RWPE1 (cell line): Measurements from ENCODE around the gene DOCK1.

Source experiments
- CTCF ChIA-PET: fragments of 350-600 bp; sonication (Branson Sonifier 250); formaldehyde crosslinking; extraction: SDS; loops from one replicate; lab custom pipeline; 2021; lab: Yijun Ruan, JAX
- POLR2A ChIA-PET: fragments of 400-600 bp; formaldehyde crosslinking; extraction: SDS; loops from one replicate; lab custom pipeline; 2020; ENCODE audit warnings: antibody characterized with exemption; ENCODE audit not compliant: low non-redundant PET; lab: Yijun Ruan, JAX
- DNase-seq: peaks from one replicate; pipeline ENCODE4 v3.0.0; 2012; ENCODE audit warnings: low spot score
- H3K27ac ChIP-seq: fragments of 450-650 bp; 2 replicates; pipeline ENCODE4 v1.5.1; 2017
- CTCF ChIP-seq: fragments of 450-650 bp; conservative IDR thresholded peaks from 2 replicates; pipeline ENCODE4 v1.5.1; 2017; ENCODE audit warnings: low read depth, mild to moderate bottlenecking

The DOCK1 gene

DNA sequence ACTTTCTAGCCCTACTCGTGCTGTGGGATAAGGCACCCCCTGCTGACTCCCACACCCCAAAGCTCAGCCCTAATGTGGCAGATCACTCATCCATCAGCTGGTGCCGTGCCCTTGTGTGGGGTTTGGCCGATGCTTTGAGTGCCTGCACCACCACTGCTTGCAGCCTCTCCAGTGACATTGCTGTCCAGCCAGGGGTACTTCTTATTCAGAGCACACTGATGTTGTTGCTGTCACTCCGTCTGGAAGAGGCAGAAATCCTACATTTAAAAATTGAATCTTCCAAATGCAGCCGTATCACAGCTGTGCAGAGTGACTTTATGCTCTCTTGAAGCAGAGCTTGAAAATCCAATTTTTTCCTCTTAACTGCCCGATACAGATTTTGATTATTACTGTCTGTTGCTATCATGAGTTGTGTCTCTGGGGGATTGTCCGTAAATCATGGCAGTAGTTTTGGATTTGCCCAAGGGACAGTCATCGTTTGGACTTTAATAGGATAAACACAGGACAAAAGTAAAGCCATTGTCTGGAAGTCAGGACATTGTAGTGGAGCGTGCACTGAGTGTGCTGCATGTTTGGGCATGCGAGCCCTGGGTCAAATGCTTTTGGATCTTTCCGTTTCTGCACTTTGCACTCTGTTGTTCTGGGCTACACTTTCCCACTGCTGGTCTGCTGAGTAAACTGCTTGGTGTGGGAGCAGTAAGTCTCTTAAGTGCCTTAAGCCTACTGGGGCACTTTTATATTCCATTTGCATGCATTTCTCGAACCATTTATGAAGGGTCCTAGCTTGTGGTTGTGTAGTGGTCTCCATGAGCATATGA is 128.2 kb downstream of the DOCK1 start:
- H3K27ac ChIP-seq, result no peak overlapping the region
- POLR2A ChIA-PET, result no interaction called here
- no peak for DNase-seq
- TF ChIP-seq CTCF, result no peak
- CTCF ChIA-PET, result interaction anchor here (0.6 kb wide), 1 partner anchor 128 kb away, joined by 4 read pairs; the partner anchor contains the start of gene DOCK1

DNA sequence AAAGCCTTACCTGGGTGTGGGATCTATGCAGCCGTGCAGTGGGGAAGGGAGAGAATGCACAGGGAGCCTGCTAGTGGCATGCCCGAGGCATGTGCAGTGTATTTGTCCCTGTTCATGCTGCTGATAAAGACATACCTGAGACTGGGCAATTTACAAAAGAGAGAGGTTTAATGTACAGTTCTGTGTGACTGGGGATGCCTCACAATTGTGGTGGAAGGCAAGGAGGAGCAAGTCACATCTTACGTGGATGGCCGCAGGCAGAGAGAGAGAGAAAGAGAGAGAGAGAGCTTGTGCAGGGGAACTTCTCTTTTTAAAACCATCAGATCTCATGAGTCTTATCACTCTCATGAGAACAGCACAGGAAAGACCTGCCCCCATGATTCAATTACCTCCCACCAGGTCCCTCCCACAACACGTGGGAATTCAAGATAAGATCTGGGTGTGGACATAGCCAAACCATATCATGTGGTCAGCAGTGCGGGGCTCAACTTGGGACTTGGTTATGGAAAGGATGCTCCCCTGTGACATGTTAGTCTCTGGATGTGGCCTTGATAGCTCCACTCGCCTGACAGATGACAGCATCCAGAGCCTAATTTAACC is 128.9 kb downstream of the DOCK1 start:
- POLR2A ChIA-PET, result no interaction called here
- CTCF ChIA-PET, result no interaction called here
- no peak overlapping the region for H3K27ac ChIP-seq

GRCh38 chr10:127034790-127035189 is 129.6 kb downstream of the DOCK1 start:
- DNase-seq, result no peak
- ChIA-PET POLR2A (no interaction called here), CTCF (no interaction called here)
- TF ChIP-seq CTCF, result no peak
- no peak overlapping the region for H3K27ac ChIP-seq

More for the DNA sequence above, 128.9 kb downstream of the DOCK1 start:
- TF ChIP-seq CTCF, result no peak
- DNase-seq, result no peak

- no peak overlapping the region for H3K27ac ChIP-seq
- ChIA-PET POLR2A (no interaction called here), CTCF (no interaction called here)
- no peak for DNase-seq
- TF ChIP-seq CTCF, result no peak
These were observed 130.6 kb downstream of the DOCK1 start for GRCh38 chr10:127035827-127036226.

- no peak overlapping the region for H3K27ac ChIP-seq
- CTCF ChIA-PET, result no interaction called here
- POLR2A ChIA-PET, result interaction anchor here (0.6 kb wide), 1 partner anchor 162 kb away, joined by 4 read pairs; no protein-coding TSS in a partner anchor
- no peak for TF ChIP-seq CTCF
- DNase-seq, result no peak
These were observed 131.8 kb downstream of the DOCK1 start for GRCh38 chr10:127036987-127037386.

- CTCF ChIA-PET, result no interaction called here
- no peak for TF ChIP-seq CTCF
- POLR2A ChIA-PET, result no interaction called here
- H3K27ac ChIP-seq, result no peak overlapping the region
- no peak for DNase-seq
These were observed 134.2 kb downstream of the DOCK1 start for GRCh38 chr10:127039435-127039834.
